HEK293T (cell line): ENCODE data around the gene BOD1.

Experiments used
- ARNT ChIP-seq: fragments of 450-650 bp; IDR thresholded peaks from 2 replicates; pipeline ENCODE4 v1.6.1; 2017; ENCODE audit warnings: mild to moderate bottlenecking
- BHLHE40 ChIP-seq: fragments of 450-650 bp; IDR thresholded peaks from 2 replicates; pipeline ENCODE4 v1.6.1; 2016; ENCODE audit warnings: mild to moderate bottlenecking, moderate library complexity, borderline replicate concordance
- CTBP1 ChIP-seq: fragments of 450-650 bp; IDR thresholded peaks from 2 replicates; pipeline ENCODE4 v1.6.1; 2016; ENCODE audit warnings: borderline replicate concordance
- ELF4 ChIP-seq: fragments of 450-650 bp; IDR thresholded peaks from 2 replicates; pipeline ENCODE4 v1.6.1; 2017; ENCODE audit warnings: antibody characterized with exemption
- FOXA1 ChIP-seq: fragments of 450-650 bp; IDR thresholded peaks from 2 replicates; pipeline ENCODE4 v1.6.1; 2016; ENCODE audit warnings: mild to moderate bottlenecking
- FOXM1 ChIP-seq: fragments of 450-650 bp; IDR thresholded peaks from 2 replicates; pipeline ENCODE4 v1.6.1; 2017; ENCODE audit warnings: mild to moderate bottlenecking, borderline replicate concordance
- HDGF ChIP-seq: fragments of 450-650 bp; IDR thresholded peaks from 2 replicates; pipeline ENCODE4 v1.6.1; 2017; ENCODE audit warnings: antibody characterized with exemption, borderline replicate concordance
- L3MBTL2 ChIP-seq: fragments of 450-650 bp; conservative IDR thresholded peaks from 2 replicates; pipeline ENCODE4 v1.6.1; 2016; ENCODE audit warnings: mild to moderate bottlenecking
- LEF1 ChIP-seq: fragments of 450-650 bp; IDR thresholded peaks from 2 replicates; pipeline ENCODE4 v1.6.1; 2017; ENCODE audit warnings: mild to moderate bottlenecking, borderline replicate concordance
- NFRKB ChIP-seq: fragments of 450-650 bp; IDR thresholded peaks from 2 replicates; pipeline ENCODE4 v1.6.1; 2016; ENCODE audit warnings: mild to moderate bottlenecking, moderate library complexity
- SP1 ChIP-seq: fragments of 450-650 bp; IDR thresholded peaks from 2 replicates; pipeline ENCODE4 v1.6.1; 2017
- SUZ12 ChIP-seq: fragments of 450-650 bp; IDR thresholded peaks from 2 replicates; pipeline ENCODE4 v1.6.1; 2016; ENCODE audit warnings: mild to moderate bottlenecking
- ZNF384 ChIP-seq: fragments of 450-650 bp; IDR thresholded peaks from 2 replicates; pipeline ENCODE4 v1.6.1; 2016

DNA sequence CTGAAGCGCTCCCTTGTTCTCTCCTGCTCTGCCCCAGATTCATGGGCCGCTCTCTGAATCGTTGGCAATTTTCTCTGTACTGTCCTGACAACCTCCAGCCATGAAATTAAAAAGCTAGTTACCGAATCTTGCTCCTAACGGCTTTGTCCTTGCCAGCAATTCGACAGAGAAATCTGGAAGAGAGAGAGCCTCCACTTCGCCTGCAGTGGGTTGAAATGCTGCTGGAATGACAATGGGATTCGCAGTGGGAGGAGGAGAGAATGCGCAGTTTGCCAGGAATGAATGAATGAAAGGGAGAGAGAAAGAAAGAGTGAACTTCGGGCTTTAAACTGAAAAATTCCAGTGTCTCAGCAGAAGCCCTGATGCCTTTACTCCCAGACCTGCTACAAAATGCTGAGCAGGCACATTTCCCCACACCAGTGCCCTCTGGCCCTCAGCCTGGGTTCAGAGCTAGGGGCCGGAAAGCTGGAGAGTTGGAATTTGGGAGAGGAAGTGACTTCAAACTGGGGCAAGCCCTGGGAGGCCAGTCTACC lies 11.5 kb upstream of the BOD1 start:
- no peak for TF ChIP-seq SUZ12
- TF ChIP-seq SP1, result no peak
- no peak for TF ChIP-seq L3MBTL2
- TF ChIP-seq BHLHE40, result no peak
- no peak for TF ChIP-seq LEF1
- no peak for TF ChIP-seq ARNT
- no peak for TF ChIP-seq CTBP1
- TF ChIP-seq FOXM1, result no peak
- TF ChIP-seq ELF4, result no peak
- no peak for TF ChIP-seq HDGF
- no peak for TF ChIP-seq ZNF384
- no peak for TF ChIP-seq NFRKB
- no peak for TF ChIP-seq FOXA1
